IPS-NIHi11 (cell line): Measurements from ENCODE around the gene SH3PXD2B.

Source experiments
- DNase-seq: peaks from one replicate; pipeline ENCODE4 v3.0.0; 2012; ENCODE audit warnings: mixed read lengths, low spot score

The SH3PXD2B gene

GRCh38 chr5:172453206-172453985 is 929 bp downstream of the SH3PXD2B start:
- DNase-seq: peak; percentile 53

DNA sequence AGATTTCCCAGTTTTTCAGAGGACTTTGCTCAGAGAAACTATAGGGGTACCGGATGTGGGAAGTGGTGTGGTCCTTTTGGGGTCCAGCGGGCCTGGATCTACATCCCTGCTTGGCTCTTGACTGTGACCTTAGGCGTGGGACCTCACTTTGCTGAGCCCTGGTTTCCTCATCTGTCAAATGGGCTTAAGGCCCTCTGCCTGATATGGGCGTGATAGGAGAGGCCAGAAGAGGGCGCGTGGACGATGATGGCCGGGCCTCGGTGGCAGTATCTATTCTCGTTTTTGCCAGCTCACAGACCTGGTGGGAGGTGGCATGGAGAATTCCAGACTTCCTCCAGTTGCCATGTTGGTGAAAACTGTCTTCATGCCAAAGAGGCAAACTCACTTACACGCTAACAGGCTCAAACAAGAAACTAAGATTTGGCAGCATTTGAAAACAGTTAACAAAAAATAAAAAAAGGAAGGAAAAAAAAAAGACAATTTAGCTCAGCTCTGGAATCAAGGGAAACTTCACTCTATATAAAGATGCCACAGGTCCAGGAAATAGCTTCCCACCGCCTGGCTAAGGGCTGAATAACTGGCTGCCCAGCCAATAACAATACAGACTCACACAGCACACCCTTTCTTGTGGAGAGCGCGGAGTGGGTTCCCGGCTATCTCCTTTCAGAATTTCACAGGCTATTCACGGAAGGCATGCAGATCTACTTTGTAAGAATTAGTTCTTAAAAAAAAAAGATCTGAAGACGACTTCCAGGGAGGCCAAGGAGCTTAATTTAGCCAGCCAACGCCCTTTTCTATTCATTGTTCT is 1.7 kb downstream of the SH3PXD2B start:
- DNase-seq: no peak

- no peak for DNase-seq
Measured at GRCh38 chr5:172451771-172452197, 2.5 kb downstream of the SH3PXD2B start.

DNA sequence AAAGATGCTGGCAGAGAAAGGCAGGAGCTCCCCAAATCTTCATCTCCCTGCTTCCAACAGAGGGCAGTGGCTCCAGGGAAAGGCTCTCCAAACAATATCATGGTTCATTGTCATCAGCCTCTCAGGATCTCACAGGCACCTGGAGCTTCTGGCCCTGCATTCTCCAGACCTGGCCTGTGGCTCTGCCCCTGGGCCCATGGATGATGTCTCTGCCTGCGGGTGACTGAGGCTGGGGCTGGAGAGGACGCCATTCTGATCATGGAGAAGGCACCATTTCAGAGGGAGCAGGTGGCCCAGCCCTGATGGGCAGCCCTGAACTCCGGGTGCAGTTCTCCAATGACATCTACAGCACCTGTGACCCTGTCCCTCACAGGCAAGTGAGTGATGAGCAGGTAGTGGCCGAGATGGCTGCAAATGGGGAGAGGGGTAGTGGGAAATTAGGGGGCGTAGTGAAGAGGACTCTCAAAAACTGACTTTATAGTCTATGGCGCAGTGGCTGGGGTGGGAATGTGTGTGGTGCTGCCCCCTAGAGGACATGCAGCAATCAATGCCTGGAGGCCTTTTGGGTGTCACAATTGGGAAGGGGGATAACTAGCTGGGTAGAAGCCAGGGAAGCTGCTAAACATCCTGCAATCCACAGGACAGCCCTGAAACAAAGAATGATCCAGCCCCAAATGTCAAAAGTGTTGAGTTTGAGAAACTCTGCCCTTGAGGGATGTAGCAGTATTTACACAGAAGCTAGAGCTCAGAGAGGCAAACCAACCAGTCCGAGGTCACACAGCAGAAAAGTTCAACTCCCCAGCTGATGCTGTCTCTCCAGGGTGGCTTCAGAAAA is 3.2 kb downstream of the SH3PXD2B start:
- DNase-seq: peak; percentile 79

DNA sequence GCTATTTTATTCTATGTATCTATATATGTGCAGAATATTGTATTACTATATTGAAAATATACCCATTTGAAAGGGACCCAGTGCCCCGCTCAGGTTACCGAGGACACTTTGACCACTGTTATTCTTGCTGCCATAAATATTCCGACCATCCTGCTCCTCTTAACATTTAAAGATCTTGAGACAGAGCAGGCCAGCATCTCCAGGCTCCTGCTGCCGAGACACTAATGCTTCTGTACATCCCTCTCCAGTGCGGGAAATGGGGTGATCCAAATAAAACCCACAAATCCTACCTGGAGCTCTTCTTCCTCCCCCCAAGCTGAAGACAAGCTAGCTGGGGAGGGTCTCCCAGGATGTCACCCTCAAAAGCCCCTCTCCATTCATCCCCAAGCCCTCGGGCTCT is 3.9 kb downstream of the SH3PXD2B start:
- DNase-seq: no peak

DNA sequence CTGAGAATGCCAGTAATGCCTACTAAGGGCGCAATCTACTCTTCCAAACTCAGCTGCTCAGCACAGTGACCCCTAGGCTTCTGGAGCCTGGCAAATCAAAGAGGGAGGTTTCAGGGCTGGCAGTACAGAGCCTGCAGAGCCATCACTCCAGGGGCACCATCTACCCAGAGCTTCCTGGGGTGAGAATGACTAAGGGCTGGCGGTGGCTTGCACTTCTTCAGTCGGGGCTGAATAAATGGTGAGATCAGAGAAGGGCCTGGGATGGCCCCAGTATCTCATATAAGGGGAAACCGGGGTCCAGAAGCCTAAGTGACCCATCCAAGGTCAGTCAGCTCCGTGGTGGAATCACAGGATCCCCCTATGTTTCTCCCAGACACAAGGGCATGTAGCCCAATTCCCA is 5.3 kb downstream of the SH3PXD2B start:
- DNase-seq: no peak

- no peak for DNase-seq
Measured at GRCh38 chr5:172447646-172448365, 6.5 kb downstream of the SH3PXD2B start.

GRCh38 chr5:172446336-172447051 is 7.8 kb downstream of the SH3PXD2B start:
- DNase-seq: no peak

DNA sequence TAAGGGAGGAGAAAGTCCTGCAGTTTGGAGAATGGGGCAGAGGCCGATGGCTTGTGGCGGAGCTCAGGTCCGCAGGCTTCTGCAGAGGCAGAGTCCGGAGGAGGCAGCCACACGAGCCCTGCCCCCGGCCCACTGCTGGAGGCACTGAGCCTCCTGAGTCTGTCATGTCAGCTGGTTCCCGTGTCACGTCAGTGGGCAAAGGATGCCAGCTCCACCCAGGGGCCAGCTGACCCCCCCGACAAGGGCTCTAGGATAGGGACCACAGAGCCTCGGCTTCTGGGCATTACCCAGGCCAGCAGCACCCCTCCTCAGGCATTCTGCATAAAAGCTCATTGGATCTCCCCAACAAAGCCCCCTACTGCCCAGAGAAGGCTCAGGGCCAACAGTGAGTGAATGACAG is 8.5 kb downstream of the SH3PXD2B start:
- DNase-seq: no peak

DNA sequence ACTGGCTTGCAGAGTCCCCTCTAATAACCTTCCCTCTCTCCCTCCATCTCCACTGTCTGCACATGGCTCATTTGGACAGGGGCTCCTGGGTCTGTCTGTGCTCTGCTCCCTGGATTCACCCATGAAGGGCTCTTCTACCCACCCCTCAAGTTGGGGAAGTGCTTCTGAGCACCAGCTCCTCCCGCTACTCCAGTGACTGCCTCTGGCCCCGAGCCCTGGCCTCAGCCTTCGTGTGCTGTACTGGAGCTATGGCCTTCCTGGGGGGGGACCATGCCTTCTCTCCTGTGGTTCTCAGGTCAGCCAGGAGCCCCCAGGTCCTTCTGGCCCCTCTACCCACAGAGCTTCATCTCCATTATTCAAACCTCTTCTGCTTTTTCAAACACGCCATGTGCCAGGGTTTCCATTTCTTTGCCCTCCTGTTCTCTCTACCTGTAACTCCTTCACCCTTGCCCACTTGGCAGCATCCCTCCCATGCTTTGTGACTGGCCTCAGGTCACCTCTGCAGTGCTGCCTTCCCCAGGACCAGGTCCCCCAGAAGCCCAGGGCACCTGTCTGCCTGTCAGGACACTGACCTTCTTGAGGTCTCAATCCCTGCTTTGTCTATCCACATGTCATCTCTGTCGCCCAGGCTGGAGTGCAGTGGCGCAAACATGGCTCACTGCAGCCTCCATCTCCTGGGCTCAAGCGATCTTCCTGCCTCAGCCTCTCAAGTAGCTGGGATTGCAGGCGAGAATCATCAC is 9.5 kb downstream of the SH3PXD2B start:
- no peak for DNase-seq

GRCh38 chr5:172444110-172444510 is 10.2 kb downstream of the SH3PXD2B start:
- DNase-seq: no peak

GRCh38 chr5:172443441-172444109 is 10.8 kb downstream of the SH3PXD2B start:
- DNase-seq: no peak

GRCh38 chr5:172442592-172442991 is 11.7 kb downstream of the SH3PXD2B start:
- no peak for DNase-seq

GRCh38 chr5:172441262-172441751 is 13.0 kb downstream of the SH3PXD2B start:
- no peak for DNase-seq

DNA sequence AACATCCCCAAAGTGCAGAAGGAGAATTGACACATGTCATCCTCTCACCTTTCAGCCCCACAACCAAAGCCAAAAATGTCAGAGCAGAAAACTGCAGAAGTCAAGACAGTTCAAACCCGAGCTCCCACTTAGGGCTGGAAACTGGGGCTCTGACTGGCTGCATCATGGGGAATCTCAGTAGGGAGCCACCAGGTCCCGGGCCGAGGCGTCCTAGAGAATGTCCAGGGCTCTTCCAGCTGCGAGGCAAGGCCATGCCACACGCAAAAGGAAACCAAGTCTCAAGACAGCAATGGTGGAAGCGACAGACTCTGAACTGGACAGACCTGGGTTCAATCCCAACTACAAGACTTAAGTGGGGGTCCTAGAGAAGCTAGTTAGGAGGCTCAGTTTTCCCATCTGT is 13.8 kb downstream of the SH3PXD2B start:
- DNase-seq: no peak

DNA sequence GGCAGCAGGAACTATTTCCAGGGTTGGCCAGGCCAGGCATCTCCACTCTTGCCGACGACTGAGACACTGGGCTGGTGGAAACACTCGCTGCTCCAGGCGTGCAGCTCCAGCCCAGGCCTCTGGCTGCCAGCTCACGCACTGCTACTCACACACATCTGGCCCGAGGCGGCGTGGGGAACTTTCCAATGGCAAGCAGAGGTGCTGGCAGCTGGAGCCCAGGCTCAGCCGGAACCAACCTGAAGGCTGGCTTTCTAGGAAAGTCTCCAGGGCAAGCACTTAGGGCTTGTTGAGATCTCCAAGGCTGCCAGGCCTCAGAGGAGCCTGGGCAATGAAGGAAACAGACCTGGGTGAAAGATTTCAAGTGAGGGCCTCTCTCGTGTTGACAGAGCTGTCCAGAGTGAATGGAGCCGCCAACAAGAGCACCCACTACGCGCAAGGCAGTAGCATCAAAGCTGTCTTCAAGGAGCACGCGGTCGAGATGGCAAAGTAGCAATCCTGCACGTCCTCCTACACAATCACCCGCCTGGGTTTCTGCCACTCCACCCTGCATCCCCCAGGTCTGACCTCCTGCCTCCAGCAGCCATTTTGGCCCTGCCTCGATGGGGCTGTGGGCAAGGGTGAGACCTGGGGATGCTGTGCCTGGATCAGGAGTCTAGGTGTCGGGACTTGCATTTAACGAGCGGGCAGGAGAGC is 14.4 kb downstream of the SH3PXD2B start:
- DNase-seq: no peak

- no peak for DNase-seq
Measured at GRCh38 chr5:172438319-172438668, 16.0 kb downstream of the SH3PXD2B start.

- DNase-seq: no peak
Measured at GRCh38 chr5:172437445-172438318, 16.6 kb downstream of the SH3PXD2B start.
